NK-92 (cell line): Measurements from ENCODE around the gene OTOP3.
"Not testable (repeated sequence)": the region's sequence is repeated elsewhere in the genome, so short reads cannot be mapped to it uniquely, and the experiment has no call there.

Experiments
- DNase-seq: peaks from one replicate; lab custom pipeline; 2025; ENCODE audit not compliant: unreplicated experiment; lab: John Stamatoyannopoulos, UW

Gene OTOP3

DNA sequence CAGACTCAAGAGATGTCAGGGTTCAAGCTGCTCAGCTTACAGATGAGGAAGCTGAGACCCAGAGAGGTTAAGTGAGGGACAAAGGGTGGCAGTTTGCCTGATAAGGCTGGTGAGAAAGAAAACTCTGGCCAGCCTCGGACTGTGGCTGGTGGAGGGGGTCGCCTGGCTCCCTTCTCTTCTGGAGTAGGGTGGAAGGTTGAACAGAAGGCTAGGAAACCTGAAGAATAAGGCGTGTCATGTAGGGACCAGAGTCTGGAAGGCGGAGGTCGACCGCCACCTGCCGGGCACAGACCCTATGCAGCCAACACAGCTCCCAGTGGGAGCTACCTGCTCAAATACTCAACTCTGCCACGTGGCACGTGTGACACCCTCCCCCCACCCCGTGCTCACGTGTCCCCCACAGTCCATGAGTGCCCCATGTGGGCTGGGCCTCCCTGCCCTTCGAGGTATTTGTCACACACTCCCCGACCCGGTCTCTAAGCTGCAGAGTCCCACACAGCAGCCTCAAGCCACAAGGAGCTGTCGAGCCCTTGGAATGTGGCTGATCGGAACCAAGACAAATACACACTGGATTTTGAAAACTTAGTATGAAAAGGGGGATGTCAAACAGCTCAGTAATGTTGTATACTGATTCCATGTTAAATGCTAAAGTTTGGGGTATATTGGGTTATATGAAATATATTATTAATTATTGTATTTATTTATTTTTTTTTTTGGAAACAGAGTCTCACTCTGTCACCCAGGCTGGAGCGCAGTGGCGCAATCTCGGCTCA, 25.1 kb downstream of the OTOP3 start:
- DNase-seq = no peak

DNA sequence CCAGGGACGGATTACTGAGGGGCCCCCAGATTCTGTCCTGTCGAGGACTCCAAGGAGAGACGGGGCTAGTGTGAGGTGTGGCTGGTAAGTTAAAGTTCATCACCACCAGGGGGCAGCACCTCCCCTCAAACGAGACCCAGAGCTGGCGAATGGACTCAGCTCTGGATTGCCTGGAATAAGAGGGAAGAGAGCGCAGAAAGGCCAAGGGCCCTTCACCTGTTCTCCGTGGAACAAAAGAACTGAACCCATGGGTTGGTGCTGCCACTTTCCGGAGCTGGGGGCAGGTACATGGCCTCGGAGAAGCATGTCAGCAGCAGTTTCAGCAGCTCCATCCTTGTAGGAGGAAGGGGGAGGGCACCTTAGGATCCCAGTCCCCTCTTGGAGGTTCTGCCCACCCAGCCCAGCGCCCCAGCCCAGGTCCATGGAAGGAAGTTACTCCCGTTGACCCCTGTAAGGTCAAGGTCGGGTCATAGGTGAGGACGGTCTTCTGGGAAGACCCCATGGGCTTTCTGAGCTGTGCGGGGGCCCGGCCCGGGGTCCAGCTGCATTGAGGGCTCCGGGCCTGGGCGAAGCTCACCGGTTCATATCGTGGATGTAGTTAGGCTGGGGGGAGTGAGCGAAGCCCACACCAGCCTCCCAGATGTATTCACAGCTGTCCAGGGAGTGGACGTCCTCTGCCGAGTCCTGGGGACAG, 26.1 kb downstream of the OTOP3 start:
- no peak for DNase-seq

DNA sequence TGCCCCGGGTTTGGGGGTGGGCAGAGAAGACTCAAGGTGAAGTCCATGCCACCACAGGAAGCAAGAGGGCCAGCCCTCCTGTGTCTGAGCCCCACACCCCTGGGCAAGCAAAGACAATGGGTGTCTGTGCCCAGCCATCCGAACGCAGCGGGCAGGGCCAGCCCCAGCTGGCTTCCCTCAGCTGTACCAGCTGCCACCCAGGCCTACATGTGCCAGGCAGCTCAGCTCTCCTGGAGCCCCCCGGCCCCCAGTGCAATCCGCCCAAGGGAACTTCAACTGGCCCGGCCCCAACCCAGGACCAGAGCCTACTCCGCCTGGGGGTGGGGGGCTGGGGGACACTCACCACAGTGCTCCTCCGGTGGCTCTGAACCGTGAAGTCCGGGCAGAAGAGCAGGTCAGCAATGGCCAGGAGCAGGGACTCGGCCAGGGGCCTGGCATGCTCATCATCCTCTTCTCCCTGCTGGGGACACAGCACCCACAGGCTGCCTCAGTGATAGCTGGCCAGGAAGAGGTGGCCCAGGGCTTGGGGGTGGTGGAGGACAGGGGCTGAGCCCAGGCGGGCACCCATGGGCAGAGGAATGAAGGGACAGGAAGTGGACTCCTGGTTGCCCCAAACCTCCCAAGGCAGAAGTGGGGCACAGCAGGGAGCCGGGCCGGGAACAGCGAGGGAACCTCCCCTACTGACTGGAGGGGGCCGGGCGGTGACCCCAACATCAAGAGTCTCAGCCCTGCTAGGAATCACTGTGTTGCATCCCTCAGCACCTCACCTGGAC, 27.1 kb downstream of the OTOP3 start:
- DNase-seq = no peak

DNA sequence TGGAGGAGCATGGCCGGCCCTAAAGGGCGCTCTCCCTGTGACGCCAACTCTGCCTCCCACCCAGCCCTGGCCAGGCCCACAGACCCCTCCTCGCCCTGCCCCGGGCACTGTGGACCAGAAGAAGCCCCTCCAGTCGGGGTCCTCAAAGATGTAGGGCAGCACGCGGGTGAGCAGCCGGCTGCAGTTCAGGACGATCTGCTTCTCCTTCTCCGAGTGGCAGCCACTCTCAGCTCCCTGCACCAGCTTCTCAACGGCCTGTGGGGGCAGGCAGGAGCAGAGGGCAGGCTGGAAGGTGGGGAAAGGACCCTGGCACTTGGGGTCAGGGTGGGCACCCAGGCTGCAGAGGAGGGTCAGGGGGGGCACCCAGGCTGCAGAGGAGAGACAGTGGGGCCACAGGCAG, 28.0 kb downstream of the OTOP3 start:
- no peak for DNase-seq

DNA sequence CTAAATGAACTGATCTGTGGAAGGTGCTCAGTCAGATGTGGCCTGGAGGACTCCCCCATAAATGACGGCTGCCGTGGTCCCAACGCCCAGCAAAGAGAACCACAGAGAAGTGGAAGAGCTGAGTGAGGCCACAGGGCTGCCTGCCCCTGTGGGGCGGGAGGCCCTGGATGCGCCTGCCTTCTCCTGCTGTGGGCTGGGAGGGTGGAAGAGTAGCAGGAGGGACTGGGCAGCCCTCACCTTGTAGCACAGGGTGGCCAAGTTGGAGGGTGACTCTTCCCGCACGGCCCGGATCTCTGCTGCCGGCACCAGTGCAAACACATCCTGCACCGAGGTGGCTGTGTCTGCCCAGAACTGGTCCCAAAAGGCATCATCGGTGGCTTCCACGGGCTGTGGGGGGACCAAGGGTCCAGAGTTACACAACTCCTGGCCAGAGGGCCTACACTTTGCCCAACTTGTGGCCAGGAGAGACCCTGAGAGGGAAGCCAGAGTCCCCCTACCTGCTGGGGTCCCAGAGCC, 28.6 kb downstream of the OTOP3 start:
- no peak for DNase-seq

DNA sequence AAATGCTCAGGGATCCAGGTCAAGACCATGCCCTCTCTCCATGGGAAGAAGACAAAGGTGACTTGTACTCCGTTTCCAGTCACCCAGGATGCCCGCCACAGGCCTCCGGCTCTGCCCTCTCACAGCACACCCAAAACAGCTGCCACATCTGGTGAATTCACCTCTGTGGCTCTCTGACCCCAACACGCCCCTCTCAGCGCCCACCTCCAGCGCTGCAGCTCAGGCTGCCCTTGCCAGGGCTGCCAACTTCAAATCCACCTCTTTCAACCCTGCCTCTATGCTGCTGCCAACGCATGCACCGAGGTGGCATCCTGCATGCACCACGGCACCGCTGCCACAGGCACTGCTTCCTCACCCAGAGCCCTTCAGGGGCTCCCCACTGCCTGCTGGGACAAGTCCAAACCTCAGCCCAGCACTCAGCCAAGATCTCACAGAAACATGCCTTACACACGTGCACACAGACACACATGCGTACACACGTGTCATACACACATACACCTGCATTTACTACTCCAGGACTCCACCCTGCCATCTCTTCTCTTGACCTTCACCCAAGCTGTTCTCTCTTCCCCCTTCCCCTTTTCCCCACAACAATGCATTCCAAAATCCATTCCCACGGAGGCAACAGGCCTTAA, 29.4 kb downstream of the OTOP3 start:
- no peak for DNase-seq

DNA sequence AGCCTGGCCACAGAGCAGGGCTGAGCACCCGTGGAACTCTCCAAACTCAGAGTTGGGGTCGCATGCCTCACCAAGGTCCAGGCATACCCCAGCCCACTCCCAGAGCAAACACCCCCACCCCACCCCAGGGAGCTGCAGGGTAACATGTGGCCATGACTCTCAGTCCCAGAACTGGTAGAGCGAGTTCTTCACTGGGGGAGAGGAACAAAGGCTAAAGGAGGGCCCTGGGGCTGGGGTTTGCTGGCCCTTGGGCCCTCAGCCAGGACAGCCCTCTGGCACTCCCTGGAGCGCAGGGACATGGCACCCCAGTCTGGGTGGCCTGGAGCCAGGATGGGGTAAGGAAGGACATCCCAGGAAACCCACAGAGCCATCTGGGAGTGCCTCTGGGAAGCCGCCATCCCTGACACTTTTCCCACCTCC, 32.7 kb downstream of the OTOP3 start:
- no peak for DNase-seq

DNA sequence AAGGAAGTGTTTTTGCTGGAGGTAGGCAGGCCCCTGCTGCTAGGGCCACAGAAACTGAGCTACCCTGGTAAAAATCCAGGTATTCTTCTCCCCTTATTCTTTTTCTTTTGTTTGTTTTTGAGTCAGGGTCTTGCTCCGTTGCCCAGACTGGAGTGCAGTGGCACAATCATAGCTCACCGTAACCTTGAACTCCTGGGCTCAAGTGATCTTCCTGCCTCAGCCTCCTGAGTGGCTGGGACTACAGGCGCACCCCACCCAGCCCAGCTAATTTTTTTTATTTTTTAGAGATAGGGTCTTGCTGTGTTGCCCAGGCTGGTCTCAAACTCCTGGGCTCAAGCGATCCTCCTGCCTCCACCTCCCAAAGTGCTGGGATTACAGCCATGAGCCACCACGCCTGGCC, 33.8 kb downstream of the OTOP3 start:
- not testable (repeated sequence) for DNase-seq

DNA sequence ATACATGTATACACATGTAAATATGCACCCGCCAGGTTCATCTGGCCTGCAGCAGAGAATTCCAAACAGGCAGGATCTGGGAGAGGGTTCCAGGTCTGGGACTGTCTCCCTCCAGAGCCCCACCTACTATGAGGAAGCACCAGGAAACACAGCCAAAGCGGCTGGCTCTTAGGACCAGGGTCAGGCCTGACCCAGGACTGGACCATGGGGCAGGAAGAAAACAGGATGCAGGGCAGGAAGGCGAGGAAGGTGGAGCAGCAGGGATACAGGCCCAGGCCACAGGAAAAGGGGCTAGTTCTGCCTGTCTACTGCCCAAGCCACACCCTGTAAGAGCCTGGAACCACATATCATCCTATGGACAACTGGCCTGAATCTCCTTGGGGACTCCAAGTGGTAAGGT, 34.7 kb downstream of the OTOP3 start:
- DNase-seq = no peak

DNA sequence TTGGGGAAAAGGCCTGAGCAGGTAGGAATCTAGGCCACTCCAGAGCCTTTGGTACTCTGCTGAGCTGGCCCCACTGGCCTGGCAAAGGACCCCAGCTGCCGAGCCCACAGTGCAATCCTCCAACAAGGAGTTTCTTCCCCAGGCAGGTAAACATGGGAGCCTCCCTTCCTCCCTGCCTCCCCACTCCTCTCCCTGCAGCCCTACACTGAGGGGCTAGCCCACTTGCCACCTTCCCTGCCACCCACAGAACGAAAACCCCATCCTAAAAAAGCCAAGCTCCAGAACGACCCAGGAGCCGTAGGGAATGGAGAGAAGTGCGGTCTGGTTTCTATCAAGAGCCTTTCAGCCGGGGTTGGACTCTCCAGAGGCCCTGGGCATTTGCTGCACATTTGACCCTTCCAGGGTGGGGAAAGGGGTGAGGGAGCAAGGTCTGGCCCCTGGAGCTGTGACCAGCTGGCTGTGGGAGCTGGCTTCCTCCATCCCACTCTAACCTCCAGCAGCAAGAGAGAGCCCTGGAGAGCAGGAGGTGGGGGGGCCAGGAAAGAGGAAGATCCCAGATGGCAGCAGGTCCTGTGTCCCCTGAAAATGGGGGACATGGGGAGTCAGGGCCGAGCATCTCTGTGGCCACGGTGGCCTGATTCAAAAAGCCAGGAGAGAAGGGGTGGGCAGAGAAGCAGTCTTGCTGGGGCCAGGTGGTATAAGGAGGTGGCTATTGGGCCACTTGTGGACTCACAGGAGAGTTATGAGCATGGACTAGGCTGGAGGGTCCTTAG, 35.6 kb downstream of the OTOP3 start:
- no peak for DNase-seq

DNA sequence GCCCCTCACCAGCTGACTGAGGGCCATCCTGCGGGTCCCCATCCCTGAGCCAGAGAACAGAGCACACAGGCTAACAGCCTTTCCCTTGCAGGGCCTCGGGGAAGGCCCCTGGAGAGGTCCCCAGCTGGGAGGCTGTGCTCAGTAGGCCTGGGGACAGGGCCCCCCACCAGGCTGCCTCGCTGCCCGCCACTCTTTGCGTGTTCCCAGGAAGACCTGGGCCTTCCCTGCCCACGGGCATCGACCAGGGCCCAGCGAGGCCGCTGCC, 36.1 kb downstream of the OTOP3 start:
- DNase-seq = no peak

DNA sequence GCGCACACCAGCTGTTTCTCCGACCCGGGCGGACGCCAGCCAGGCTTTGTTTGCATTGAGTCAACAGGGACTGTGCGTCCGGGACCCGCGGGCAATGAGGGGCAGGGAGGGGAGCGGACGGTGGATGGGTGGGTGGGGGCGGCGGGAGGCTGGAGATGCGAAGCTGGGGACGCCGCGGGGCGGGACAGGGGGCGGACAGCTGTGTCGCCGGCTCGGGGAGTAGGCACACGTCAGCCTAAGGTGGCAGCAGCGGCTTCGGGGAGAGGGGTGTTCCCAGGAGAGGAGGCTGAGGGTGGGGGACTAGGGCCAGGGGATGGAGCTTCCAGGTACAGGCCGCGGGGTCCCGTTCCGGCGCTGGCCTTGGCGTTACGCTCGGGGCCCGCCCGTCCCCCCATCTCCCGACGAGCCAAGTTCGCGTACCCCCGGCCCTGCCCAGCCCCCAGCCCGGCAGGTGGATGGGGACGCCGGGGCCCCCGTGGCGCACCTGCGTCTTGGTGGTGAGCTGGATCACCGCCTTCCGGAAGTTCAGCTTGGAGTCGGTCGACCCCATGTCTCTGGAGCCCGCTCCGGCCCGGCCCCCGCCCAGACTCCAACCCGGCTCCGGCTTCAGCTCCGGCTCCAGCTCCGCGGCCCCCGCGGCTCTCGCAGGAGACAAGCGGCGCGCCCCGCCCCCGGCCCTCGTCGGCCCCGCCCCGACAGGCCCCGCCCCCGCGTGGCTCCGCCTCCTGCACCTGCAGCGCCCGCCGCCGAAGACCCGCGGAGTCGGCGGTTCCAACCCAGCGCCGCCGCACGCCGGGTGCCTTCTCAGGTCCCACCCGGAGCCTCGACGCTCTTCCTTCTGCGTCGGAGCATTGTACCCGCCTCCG, 36.6 kb downstream of the OTOP3 start, which contains the start of gene HID1:
Gene HID1 (minus strand): TSS at position 653 of the 866 bp plus-strand sequence. CDS start 103 bp downstream, at position 550.
- DNase-seq = no peak

DNA sequence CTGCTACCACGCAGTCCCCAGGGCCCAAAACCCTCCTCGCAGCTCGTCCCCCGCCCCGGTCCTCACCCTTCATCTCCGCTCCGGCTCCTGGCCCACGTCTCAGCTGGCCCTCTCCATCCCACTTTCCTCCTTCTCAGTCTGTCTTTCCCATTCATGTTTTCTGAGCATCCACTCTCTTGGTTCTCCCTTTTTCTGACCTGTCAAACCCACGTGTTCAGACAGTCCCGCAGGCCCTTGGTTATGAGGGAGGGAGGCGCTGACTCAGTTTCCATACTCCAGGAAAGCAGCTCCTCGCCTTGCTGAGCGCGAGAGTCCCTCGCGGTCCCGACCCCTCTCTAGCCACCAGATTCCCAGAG, 37.3 kb downstream of the OTOP3 start:
- DNase-seq = no peak

DNA sequence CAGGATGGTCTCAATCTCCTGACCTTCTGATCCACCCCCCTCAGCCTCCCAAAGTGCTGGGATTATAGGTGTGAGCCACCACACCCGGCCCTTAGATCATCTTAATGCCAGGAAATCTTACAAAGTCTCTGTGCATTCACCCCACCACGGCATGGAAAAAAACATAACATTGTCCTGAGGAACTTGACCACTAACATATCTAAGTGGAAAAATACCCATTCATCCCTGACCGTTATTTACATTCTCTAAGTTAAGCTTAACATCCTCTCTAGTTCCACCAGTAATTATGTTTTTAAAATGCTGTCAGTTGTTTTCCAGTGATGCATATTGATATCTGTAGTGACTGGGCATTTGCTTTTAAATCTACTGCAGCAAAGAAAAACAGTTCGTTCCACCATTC, 40.2 kb downstream of the OTOP3 start:
- no peak for DNase-seq

DNA sequence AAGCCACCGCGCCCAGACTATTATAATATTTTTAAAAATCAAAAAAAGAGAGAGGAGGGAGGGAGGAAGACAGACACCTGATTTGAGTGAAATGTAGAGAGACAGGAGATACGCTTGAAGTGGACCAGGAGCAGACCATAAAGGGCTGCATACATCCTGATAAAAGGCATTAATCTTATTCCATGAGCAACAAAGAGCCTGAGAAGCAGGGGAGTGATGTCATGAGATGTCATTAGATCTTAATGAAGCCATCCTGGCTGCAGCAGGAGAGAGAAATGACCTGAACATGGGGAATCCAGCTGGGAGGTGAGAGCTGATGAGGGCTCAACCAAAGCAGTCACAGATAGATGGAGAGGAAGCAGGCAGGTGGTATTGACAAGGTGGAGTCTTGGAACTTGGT, 42.1 kb downstream of the OTOP3 start:
- DNase-seq = no peak

DNA sequence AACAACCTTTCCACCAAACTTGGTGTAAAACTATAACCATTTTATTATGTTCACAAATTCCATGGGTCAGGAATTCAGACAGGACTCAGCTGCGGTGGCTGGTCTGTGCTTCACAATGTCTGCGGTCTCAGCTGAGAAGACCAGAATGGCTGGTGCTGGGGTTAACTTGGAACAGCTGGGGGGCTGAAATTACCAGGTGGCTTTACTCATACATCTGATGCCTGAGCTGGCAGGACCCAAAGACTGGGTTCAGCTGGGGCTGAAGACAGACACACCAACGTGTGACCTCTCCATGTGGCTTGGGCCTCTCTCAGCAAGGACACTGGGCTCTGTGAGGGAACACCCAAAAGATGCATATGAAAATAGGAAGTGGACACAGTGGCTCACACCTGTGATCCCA, 42.5 kb downstream of the OTOP3 start:
- no peak for DNase-seq

DNA sequence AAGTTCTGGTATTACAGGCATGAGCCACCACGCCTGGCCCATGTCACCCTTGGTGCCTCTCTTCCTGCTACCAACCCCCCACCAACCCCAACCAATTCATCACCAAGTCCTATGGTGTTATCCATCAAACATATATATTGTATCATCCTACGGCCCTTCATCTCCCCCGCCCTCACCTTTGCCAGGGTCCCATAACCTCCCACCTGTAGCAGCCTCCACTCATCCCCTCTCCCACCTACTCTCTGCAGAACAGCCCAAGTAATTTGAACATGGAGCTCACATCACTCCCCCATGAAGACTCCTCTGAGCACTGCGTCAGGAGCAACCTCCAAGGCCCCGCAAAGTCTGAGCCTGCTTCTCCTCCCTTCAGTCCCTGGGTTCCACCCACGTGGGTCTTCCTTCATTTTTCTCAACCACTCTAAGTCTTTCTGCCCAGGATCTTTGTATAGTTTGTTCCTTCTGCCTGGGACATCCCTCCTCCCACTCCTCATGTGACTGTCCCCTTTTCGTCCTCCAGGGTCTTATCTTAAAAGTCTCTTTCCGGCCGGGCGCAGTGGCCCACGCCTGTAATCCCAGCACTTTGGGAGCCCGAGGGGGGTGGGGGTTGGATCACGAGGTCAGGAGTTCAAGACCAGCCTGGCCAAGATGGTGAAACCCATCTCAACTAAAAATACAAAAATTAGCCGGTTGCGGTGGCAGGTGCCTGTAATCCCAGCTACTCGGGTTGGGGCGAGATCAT, 43.9 kb downstream of the OTOP3 start:
- DNase-seq = no peak

DNA sequence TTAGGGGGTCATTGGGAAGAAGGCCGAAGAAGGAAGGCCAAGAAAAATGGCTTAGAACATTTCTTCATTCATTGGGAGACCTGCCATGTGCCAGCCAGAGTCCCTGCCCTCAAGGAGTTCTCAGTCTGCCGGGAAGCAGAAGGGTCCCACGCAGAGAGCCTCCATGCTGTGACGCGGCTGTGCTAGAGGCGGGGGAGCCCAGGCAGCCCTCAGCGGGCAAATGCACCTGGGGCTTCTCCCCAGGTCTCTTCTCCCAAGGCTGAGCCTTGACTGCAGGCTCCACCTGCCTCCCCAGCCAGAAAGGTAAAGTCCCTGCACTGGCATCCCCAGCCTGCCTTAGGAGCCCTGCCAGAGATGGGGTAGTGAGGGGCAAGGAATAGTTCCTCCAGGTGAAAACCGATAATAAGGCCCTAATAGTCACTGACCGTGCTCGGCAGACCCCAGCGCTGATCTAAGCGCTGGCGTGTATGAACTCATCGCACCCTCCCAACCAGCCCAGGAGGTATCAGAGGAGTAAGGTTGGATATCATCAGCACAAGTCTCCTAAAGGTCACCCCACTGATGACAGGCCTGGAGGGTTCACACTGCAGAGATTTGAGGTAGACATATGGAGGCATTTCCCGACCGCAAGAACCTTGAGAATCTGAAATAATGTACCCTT, 45.8 kb downstream of the OTOP3 start:
- DNase-seq = no peak
